ENCODE data around the gene TIGD1. TPM values are rescaled to one million over a fixed set of nuclear protein-coding genes. Genes with fewer than 3 reads are reported as not detected.
A peak's percentile ranks its signal among the peaks of the same experiment; 100 is the strongest.

TIGD1 gene
- total RNA-seq, 1 donor from 2014 or later, result 12.0 TPM

- Mint-ChIP-seq H3K27me3 (no peaks in the 10 kb centered on the region), H3K36me3 (ENCODE audit: insufficient read depth) (peaks cover 22% of the 10 kb centered on the region), H3K4me3 (ENCODE audit: low read depth) (no peak overlapping the region), H3K27ac (no peak overlapping the region), H3K9me3 (ENCODE audit: low read depth) (no peaks in the 10 kb centered on the region), H3K4me1 (ENCODE audit: low read depth) (peaks cover 3% of the 10 kb centered on the region)
- DNase-seq (ENCODE audit: low spot score, unreplicated experiment), result no peak
- TF ChIP-seq CTCF (IDR thresholded peaks at IDR 0.05; ENCODE audit: unreplicated experiment), result no peak
Measured at GRCh38 chr2:232581725-232582124, 31.4 kb upstream of the TIGD1 start.

GRCh38 chr2:232580648-232580981 is 30.3 kb upstream of the TIGD1 start:
- H3K4me3 Mint-ChIP-seq (ENCODE audit: low read depth), result no peak overlapping the region
- TF ChIP-seq CTCF (IDR thresholded peaks at IDR 0.05; ENCODE audit: unreplicated experiment), result no peak
- H3K36me3 Mint-ChIP-seq (ENCODE audit: insufficient read depth), result peaks cover 26% of the 10 kb centered on the region
- H3K27ac Mint-ChIP-seq, result no peak overlapping the region
- peaks cover 3% of the 10 kb centered on the region for H3K4me1 Mint-ChIP-seq (ENCODE audit: low read depth)
- no peaks in the 10 kb centered on the region for H3K9me3 Mint-ChIP-seq (ENCODE audit: low read depth)
- no peaks in the 10 kb centered on the region for H3K27me3 Mint-ChIP-seq
- DNase-seq (ENCODE audit: low spot score, unreplicated experiment), result no peak

- H3K27ac Mint-ChIP-seq, result peak overlapping the region; percentile 39
- H3K4me3 Mint-ChIP-seq (ENCODE audit: low read depth), result no peak overlapping the region
- no peaks in the 10 kb centered on the region for H3K9me3 Mint-ChIP-seq (ENCODE audit: low read depth)
- DNase-seq (ENCODE audit: low spot score, unreplicated experiment), result no peak
- H3K4me1 Mint-ChIP-seq (ENCODE audit: low read depth), result peaks cover 3% of the 10 kb centered on the region
- no peak for TF ChIP-seq CTCF (IDR thresholded peaks at IDR 0.05; ENCODE audit: unreplicated experiment)
- H3K27me3 Mint-ChIP-seq, result no peaks in the 10 kb centered on the region
- H3K36me3 Mint-ChIP-seq (ENCODE audit: insufficient read depth), result peaks cover 24% of the 10 kb centered on the region
Measured at GRCh38 chr2:232578626-232579025, 28.3 kb upstream of the TIGD1 start.

- Mint-ChIP-seq H3K4me1 (ENCODE audit: low read depth) (peaks cover 3% of the 10 kb centered on the region), H3K4me3 (ENCODE audit: low read depth) (no peak overlapping the region), H3K36me3 (ENCODE audit: insufficient read depth) (peaks cover 26% of the 10 kb centered on the region), H3K27ac (no peak overlapping the region), H3K27me3 (no peaks in the 10 kb centered on the region), H3K9me3 (ENCODE audit: low read depth) (no peaks in the 10 kb centered on the region)
- TF ChIP-seq CTCF (IDR thresholded peaks at IDR 0.05; ENCODE audit: unreplicated experiment), result no peak
- no peak for DNase-seq (ENCODE audit: low spot score, unreplicated experiment)
Measured at GRCh38 chr2:232577841-232578240, 27.5 kb upstream of the TIGD1 start.

- DNase-seq (ENCODE audit: low spot score, unreplicated experiment), result no peak
- H3K27ac Mint-ChIP-seq, result no peak overlapping the region
- H3K4me3 Mint-ChIP-seq (ENCODE audit: low read depth), result no peak overlapping the region
- no peaks in the 10 kb centered on the region for H3K9me3 Mint-ChIP-seq (ENCODE audit: low read depth)
- H3K4me1 Mint-ChIP-seq (ENCODE audit: low read depth), result peaks cover 3% of the 10 kb centered on the region
- H3K36me3 Mint-ChIP-seq (ENCODE audit: insufficient read depth), result peaks cover 27% of the 10 kb centered on the region
- H3K27me3 Mint-ChIP-seq, result no peaks in the 10 kb centered on the region
- no peak for TF ChIP-seq CTCF (IDR thresholded peaks at IDR 0.05; ENCODE audit: unreplicated experiment)
Measured at GRCh38 chr2:232576995-232577394, 26.6 kb upstream of the TIGD1 start.

Measured in progenitor cell of endocrine pancreas (in vitro differentiated cells).